Femur (tissue), 1 donor: ENCODE results near the gene MGAM2.

Source experiments
- DNase-seq: peaks from one replicate; pipeline ENCODE4 v3.0.0-alpha.2; 2017

MGAM2 gene

DNA sequence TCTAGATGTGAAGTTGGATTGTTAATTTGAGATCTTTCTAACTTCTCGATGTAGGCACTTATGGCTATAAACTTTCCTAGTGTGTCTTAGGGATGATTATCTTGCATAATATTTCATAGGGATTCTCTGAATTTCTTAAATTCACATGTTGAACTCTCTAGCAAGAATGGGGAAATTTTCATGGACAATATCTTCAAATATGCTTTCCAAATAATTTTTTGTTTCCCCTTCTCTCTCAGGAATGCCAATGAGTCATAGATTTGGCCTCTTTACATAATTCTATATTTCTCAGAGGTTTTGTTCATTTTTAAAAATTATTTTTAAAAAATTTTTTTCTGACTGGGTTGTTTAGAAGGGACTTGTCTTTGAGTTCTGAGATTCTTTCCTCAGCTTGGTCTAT, 68.9 kb downstream of the MGAM2 start:
- DNase-seq: no peak

DNA sequence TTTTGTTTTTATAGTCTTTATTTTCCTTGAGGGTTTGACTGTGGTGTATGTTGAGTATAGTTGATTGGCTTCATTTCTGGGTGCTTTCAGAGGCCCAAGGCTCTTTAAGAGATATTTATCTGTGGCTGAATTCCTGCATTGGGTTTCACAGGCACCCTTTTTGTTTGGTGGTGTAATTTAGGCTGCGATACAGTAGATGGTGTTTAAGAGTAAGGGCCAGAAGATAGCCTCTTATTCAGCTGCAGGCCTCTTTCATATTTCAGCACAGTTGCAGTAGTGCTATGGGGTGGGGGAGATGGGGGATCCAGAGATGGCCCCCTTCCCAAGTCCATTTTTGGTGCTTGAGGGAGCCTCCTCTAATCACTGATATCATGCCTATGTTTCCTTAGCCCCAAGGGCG, 69.7 kb downstream of the MGAM2 start:
- DNase-seq: no peak

GRCh38 chr7:142181966-142182365, 70.4 kb downstream of the MGAM2 start:
- DNase-seq: no peak

DNA sequence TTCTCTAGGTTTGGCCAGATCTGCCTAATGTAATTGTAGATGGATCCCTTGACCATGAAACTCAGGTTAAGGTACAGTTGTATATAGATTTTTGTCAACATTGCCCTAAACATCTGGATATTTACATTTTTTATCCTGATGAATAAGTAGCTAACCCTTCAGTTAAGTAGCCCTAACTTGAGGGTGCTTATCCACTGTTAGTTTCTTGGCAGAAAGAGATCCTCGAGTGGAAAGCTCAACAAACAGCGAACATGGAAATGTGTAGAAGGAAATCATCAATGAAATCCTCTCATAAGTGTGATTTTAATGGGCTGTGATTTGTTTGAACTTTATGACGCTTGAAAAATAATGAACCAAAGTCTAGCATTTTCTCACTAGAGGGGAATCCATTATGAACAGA, 73.6 kb downstream of the MGAM2 start:
- no peak for DNase-seq

DNA sequence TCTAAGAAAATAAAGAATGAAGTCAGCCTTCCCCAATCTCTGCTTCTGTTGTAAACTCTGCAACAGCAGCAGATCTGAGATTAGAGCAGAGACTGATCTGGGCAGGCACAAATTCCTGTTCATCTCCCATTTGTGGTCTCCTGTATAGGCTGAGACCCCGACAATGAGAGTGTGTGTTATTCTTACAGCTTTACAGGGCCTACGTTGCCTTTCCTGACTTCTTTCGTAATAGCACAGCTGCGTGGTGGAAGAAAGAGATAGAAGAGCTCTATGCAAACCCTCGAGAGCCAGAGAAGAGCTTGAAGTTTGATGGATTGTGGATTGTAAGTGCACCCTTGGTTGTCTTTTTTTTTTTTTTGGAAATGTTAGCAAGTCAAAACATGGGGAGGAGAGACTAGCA, 74.3 kb downstream of the MGAM2 start:
- DNase-seq: no peak

DNA sequence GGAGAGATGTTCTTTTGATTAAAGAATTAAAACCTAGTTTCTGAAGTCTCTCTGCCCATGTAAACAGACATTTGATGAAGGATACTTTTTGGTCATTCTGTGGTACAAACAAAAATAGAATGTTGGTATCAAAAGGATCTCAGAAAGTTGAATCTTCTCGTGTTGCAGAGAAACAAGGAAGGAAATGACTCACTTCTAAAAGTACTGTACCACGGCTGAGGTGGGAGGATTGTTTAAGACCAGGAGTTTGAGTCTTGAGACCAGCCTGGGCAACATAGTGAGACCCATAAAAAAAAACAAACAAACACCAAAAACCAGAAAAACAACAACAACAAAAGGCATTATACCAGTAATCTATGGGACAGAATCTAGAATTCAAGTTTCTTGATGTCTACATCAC, 76.6 kb downstream of the MGAM2 start:
- DNase-seq: no peak

DNA sequence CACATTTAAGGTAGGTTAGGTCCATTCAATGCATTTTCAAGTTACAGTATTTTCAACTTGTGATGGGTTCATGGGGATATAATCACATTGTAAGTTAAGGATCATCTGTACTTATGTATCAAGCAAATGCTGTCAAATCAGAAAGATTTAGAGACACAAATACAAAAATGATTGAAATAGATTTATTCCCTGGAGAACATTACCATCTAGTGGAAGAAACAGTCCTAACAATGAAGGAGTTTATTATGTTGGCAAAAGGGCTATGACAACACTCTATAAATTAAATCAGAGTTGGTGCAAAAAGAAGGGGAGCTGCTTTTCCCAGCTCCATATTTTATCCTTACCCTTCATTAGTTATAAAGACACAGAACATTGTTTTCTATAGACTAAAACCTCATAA, 77.3 kb downstream of the MGAM2 start:
- no peak for DNase-seq

DNA sequence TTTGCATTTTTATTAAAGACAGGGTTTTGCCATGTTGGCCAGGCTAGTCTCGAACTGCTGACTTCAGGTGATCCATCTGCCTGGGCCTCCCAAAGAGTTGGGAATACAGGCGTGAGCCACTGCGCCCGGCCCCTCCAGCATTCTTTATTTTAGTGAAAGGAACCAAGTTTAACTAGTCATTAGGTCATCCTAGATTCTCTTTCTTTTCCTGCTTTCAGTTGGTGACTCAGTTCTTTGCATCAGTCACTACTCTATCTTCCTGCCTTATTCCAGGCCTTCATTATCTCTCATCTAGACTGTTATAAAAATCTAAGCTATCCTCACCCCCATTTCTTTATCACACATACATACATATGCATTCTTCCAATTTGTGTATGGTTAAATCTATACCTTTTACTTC, 82.7 kb downstream of the MGAM2 start:
- no peak for DNase-seq

DNA sequence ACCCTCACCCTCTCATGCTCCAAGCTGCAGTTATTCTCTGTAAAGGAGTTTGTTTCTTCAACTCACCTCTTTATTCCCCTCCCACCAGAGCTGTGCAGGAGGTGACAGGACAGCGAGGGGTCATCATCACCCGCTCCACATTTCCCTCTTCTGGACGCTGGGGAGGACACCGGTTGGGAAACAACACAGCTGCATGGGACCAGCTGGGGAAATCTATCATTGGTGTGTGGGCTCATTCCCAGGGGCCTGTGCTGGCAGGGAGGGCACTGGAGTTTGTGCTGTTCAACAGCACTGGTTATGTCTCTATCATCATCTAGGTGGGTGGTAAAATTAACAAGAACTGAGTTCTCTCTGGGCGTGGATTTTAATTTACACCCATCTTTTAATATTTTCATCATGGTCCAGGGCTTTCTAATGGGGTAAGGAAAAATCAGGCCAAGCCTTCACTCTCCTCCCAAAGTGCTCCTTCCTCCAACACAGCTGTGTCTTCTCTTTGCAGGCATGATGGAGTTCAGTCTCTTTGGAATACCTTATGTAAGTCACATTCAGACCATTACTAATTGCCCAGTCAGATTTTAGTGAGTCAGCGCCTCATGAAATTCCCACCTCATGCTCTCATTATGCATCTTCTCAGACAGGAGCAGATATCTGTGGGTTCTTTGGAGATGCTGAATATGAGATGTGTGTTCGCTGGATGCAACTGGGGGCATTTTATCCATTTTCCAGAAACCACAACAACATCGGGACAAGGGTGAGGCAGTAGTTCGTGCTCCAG, 84.7 kb downstream of the MGAM2 start:
- DNase-seq: no peak

GRCh38 chr7:142200206-142200605, 88.7 kb downstream of the MGAM2 start:
- DNase-seq: no peak

GRCh38 chr7:142228537-142229104, 117.1 kb downstream of the MGAM2 start:
- DNase-seq: no peak

DNA sequence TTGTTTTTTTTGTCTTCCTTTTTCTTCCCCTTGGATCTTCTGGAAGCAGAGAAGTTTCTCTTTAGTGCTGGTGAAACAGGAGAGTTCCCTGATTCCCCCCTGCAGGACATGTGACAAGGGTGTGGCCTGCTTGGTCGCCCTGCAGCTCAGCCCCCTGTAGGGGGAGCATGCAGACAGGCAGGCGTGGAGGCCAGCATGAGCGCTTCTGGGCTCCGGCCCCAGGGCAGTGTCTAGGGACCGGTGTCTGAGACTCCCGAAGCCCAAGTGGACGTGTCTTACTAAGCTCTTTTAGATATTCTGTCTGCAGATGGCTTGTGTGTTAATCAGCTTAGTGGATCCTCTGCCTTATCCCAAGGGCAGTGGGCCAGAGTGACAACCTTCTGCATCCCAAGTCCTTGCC, 120.2 kb downstream of the MGAM2 start:
- DNase-seq: no peak

DNA sequence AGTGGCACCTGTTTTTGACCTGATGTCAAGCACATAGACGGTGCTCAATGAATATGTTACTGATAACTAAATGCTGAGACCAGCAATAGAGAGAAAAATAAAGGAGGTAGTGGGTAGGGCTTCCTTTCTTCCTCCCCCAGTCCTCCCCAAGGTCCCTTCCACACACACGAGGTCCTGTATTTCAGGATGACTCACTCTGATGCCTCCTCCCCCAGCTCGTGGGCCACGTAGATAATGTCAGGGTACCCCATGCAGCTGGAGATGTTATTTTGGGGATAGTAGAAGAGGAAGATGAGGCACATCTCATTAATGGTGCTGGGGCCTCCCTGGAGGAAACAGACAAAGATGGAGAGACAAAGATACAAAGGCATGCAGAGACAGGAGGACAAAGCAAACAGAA, 129.0 kb downstream of the MGAM2 start:
- DNase-seq: no peak

- no peak for DNase-seq
These were observed 132.3 kb downstream of the MGAM2 start for GRCh38 chr7:142243823-142244222.

GRCh38 chr7:142248166-142249160, 136.9 kb downstream of the MGAM2 start:
- no peak for DNase-seq

- DNase-seq: no peak
These were observed 138.4 kb downstream of the MGAM2 start for GRCh38 chr7:142249918-142250317.

DNA sequence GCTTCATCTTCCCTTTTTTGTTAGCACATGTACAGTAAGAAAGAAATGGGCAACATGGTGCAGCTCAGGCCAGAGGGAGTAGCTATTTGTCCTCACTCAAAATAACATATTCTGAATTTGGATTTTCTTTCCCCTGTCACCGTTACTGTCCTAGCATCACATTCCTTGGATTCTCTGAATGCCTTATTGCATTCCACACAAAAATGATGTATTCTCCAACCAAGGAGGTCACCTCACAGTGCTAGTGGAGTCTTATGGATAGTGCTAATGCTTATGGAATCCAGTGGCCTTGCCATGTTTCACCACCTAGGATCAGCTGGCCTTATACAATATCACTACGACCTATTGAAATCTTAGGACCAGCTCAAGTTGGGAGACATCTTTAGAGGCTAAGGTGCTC, 139.2 kb downstream of the MGAM2 start:
- DNase-seq: no peak

DNA sequence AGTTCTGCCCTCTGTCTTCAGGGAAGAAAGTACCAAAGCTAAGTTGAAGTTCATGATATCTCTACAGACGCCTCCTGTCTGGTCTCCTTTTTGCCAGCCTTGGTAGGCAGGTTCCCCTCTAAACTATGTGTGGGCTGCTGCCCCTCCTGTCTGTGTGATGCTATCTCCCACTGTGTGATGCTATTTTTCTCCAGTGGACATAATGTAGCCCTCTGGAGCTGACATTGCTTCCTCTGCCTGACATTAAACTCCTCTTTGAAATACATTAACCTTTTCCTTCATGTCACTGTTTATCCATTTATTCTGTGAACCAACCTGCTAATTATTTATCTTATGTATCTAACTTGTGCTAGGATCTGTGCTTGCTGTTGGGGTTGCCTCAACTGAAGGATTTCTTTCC, 146.4 kb downstream of the MGAM2 start, which contains the start of gene PRSS58:
Gene PRSS58 (minus strand): TSS at position 101 of the 400 bp plus-strand sequence. CDS start 351 bp downstream, outside the sequence.
- DNase-seq: no peak

GRCh38 chr7:142263598-142264380, 152.3 kb downstream of the MGAM2 start:
- DNase-seq: no peak
